Gastrocnemius medialis (tissue), 4 donors: ENCODE measurements around the gene SPATA25.

Experiments
- POLR2A ChIP-seq, 2 donors: fragments of 450-650 bp; IDR thresholded peaks; one replicate each; pipeline ENCODE4 v1.6.1; 2017; ENCODE audit warnings: antibody characterized with exemption in 2 of 2, mild to moderate bottlenecking in 2 of 2, moderate library complexity in 2 of 2
- TF ChIP-seq, protein P1 (sequence below), 5 experiments: fragments of 450-650 bp in 3 of 5; fragments of 200-600 bp in 2 of 5; sonication (generic) in 2 of 5; IDR thresholded peaks in 4 of 5; conservative IDR thresholded peaks in 1 of 5; 1 replicate in 4 of 5; 2 replicates in 1 of 5; pipeline ENCODE4 v1.5.1; 2016 to 2019; ENCODE audit warnings: antibody characterized with exemption in 5 of 5, mild to moderate bottlenecking in 3 of 5, moderate library complexity in 3 of 5

DNA sequence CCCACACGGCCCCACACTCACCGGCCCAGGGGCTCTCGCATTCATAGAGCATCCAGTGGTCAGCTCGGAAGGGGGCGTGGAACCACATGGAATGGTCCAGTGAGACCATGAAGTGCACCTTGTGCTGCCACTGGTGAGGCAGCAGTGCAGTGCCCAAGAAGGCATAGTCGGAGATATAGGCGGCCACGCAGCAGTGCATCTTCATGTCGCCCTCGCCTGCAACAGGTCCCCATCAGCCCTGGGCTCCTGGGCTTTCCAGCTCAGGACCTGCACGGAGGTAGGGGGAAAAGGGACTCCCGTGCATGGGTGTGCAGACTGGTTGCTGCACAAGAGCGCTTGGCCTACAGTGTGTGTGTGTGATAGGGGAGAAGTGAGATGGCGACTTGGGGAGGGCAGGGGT lies 43.9 kb downstream of the SPATA25 start:
- TF ChIP-seq, protein P1, sequence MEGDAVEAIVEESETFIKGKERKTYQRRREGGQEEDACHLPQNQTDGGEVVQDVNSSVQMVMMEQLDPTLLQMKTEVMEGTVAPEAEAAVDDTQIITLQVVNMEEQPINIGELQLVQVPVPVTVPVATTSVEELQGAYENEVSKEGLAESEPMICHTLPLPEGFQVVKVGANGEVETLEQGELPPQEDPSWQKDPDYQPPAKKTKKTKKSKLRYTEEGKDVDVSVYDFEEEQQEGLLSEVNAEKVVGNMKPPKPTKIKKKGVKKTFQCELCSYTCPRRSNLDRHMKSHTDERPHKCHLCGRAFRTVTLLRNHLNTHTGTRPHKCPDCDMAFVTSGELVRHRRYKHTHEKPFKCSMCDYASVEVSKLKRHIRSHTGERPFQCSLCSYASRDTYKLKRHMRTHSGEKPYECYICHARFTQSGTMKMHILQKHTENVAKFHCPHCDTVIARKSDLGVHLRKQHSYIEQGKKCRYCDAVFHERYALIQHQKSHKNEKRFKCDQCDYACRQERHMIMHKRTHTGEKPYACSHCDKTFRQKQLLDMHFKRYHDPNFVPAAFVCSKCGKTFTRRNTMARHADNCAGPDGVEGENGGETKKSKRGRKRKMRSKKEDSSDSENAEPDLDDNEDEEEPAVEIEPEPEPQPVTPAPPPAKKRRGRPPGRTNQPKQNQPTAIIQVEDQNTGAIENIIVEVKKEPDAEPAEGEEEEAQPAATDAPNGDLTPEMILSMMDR (IDR thresholded peaks at IDR 0.05 in 4 of 5, conservative IDR thresholded peaks at IDR 0.05 in 1 of 5) = no peak
- no peak for TF ChIP-seq POLR2A (IDR thresholded peaks at IDR 0.05)
